HFFc6 (cell line): Measurements from ENCODE around the gene HCN2. TPM values are rescaled to one million over a fixed set of nuclear protein-coding genes. Genes with fewer than 3 reads are reported as not detected.

Experiments used
- DNase-seq: peaks from one replicate; pipeline ENCODE4 v3.0.0-alpha.2; 2018
- H3K27ac Mint-ChIP-seq: 2 replicates; pipeline ENCODE4 v1.8.0; 2020; ENCODE audit warnings: mild to moderate bottlenecking, mixed read lengths
- H3K27me3 Mint-ChIP-seq: 2 replicates; pipeline ENCODE4 v1.8.0; 2021; ENCODE audit warnings: mild to moderate bottlenecking, moderate library complexity, mixed read lengths; ENCODE audit not compliant: insufficient read depth
- H3K36me3 Mint-ChIP-seq: 2 replicates; pipeline ENCODE4 v1.8.0; 2021; ENCODE audit warnings: low read depth, mixed read lengths
- H3K4me1 Mint-ChIP-seq: 2 replicates; pipeline ENCODE4 v1.8.0; 2020; ENCODE audit warnings: low read depth, mixed read lengths
- H3K4me3 Mint-ChIP-seq: 2 replicates; pipeline ENCODE4 v1.8.0; 2020; ENCODE audit warnings: mild to moderate bottlenecking, moderate library complexity, mixed read lengths
- H3K9me3 Mint-ChIP-seq: 2 replicates; pipeline ENCODE4 v1.8.0; 2020; ENCODE audit warnings: mild to moderate bottlenecking, mixed read lengths
- total RNA-seq, 6 experiments: library from RNA; stranded (reverse); fragmentation: NEBNext Ultra II Directional; extraction: Animal tissue kit (Norgen Biotek cat#: 25700); gene quantifications; 2 replicates in 1 of 6; 3 replicates in 5 of 6; pipeline ENCODE4 v1.2.3, GENCODE V29; 2021
- TF ChIP-seq, protein P1 (sequence below): fragments of 200-600 bp; sonication (generic); IDR thresholded peaks from 2 replicates; pipeline ENCODE4 v1.5.0; 2021; ENCODE audit warnings: antibody characterized with exemption, mild to moderate bottlenecking

The HCN2 gene
- total RNA-seq, 6 experiments from 2014 or later: 2.8 to 3.6 (median 3.1) TPM

DNA sequence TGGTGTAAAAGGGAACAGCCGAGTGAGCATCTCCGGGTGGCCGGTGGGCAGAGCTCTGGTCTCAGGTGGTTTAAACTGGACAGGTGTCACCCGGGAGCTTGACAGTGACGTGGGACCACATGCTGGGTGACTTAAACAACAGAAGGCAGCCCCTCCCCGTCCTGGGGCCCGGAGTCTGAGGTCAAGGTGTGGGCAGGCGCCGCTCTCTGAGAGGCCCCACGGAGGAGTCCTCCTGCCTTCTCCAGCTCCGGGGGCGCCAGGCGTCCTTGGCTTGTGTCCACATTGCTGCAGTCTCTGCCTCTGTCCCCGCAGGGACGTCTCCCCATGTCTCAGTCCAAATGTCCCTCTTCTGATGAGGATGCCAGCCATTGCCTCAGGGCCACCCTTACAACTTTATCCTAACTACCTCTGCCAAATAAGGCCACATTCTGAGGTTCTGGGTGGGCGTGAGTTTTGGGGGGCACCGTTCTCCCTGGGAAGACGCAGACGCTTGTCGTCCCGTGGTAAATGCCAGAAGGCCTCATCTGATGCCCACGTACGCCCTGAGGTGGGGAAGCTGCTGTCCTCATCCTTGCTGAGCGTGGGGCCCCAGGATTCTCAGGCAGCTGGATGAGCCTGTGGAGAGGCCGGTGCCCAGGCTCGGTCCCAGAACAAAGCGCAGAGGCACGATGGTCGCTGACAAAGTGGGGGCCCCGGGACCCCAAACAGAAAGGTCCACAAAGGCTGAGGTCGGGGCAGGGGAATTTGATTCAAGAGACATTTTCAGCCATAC, 32.9 kb upstream of the HCN2 start:
- 0 out of 2 replicates have a peak, but pooled peaks cover 5% of the 10 kb centered on the region for H3K4me1 Mint-ChIP-seq
- DNase-seq: no peak
- no peaks in the 10 kb centered on the region for H3K36me3 Mint-ChIP-seq
- no peak overlapping the region for H3K27ac Mint-ChIP-seq
- H3K4me3 Mint-ChIP-seq: no peak overlapping the region
- H3K27me3 Mint-ChIP-seq: no peaks in the 10 kb centered on the region
- H3K9me3 Mint-ChIP-seq: no peaks in the 10 kb centered on the region
- TF ChIP-seq, protein P1, sequence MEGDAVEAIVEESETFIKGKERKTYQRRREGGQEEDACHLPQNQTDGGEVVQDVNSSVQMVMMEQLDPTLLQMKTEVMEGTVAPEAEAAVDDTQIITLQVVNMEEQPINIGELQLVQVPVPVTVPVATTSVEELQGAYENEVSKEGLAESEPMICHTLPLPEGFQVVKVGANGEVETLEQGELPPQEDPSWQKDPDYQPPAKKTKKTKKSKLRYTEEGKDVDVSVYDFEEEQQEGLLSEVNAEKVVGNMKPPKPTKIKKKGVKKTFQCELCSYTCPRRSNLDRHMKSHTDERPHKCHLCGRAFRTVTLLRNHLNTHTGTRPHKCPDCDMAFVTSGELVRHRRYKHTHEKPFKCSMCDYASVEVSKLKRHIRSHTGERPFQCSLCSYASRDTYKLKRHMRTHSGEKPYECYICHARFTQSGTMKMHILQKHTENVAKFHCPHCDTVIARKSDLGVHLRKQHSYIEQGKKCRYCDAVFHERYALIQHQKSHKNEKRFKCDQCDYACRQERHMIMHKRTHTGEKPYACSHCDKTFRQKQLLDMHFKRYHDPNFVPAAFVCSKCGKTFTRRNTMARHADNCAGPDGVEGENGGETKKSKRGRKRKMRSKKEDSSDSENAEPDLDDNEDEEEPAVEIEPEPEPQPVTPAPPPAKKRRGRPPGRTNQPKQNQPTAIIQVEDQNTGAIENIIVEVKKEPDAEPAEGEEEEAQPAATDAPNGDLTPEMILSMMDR: no peak

DNA sequence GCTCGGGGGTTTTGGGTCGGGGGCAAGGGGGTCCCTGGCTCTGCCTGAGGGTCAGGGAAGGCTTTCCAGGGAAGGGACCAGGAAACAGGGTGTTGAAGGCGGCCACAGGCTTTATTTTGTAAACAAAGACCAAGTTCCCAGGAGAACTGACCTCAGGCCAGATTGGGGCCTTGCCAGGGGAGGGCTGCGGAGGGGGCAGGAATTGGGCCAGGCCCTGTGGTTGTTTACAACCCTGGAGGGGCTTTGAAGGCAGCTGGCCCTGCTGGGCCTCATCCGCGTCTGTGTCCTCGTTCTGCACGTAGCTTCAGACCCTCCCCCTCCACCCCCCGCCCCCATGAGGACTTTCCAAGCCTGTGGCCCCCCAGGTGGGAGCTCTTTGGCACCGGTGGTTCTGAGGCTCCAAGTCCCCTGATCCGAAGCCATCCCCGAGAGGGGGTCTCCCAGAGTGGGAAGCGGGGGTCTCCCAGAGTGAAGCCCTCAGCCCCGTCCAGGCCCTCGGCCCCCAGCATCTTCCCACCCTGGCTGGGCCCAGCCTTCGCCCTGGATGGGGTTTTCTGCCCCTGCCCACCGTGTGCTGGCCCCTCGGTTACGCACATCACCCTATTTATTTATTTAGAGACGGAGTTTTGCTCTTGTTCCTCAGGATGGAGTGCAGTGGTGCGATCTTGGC, 30.8 kb upstream of the HCN2 start:
- Mint-ChIP-seq H3K27me3 (0 out of 2 replicates have a peak, but pooled peaks cover 1% of the 10 kb centered on the region), H3K4me1 (0 out of 2 replicates have a peak, but pooled peaks cover 5% of the 10 kb centered on the region), H3K4me3 (no peak overlapping the region), H3K36me3 (no peaks in the 10 kb centered on the region; the same call in 1 of the 2 replicates), H3K27ac (no peak overlapping the region), H3K9me3 (peaks cover 11% of the 10 kb centered on the region; the same call in 1 of the 2 replicates)
- TF ChIP-seq, protein P1: no peak
- DNase-seq: no peak

DNA sequence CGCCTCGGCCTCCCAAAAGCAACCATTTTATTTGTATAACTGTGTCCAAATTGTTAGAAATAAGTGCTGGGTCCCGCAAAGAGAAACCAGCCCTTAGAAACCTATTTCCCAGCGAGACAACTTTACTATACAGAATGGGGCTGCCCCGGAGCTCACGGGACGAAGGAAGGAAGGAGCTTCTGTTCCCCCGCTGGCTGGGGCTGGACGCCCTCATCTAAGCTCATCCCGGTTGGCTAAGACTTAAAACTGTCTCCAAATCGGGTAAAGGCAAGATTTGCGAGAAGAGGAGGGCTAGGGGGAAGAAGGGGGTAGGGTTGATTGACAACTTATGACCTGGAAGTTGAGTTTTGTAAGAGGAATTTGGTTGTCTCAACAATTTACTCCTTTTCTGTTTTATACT, 29.6 kb upstream of the HCN2 start:
- H3K4me3 Mint-ChIP-seq: no peak overlapping the region
- no peaks in the 10 kb centered on the region; the same call in 1 of the 2 replicates for H3K36me3 Mint-ChIP-seq
- H3K27ac Mint-ChIP-seq: no peak overlapping the region
- no peak for DNase-seq
- TF ChIP-seq, protein P1: no peak
- H3K27me3 Mint-ChIP-seq: 0 out of 2 replicates have a peak, but pooled peaks cover 1% of the 10 kb centered on the region
- H3K4me1 Mint-ChIP-seq: 0 out of 2 replicates have a peak, but pooled peaks cover 5% of the 10 kb centered on the region
- peaks cover 11% of the 10 kb centered on the region; the same call in 1 of the 2 replicates for H3K9me3 Mint-ChIP-seq

DNA sequence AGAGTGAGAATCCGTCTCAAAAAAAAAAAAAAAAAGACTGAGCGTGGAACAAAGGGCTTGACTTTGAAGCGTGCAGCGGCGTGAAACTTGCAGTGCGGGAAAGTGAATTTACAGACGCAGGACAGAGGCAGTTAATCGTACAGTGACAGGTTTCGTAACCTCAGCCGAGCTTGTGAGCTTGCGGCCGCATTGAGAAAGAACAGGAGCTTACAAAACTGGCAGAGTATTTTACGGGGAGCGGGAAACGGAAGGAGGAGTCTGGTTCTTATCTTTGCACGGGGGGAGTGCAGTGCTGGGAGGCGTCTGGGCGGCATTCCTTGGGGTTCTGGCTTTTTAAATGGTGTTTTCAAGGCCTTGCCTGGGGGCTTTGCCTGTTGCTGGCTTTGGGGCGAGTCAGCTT, 23.3 kb upstream of the HCN2 start:
- H3K27ac Mint-ChIP-seq: no peak overlapping the region
- H3K4me1 Mint-ChIP-seq: peaks cover 7% of the 10 kb centered on the region
- peaks cover 5% of the 10 kb centered on the region for H3K27me3 Mint-ChIP-seq
- TF ChIP-seq, protein P1: no peak
- H3K36me3 Mint-ChIP-seq: no peaks in the 10 kb centered on the region; the same call in 1 of the 2 replicates
- no peak overlapping the region; the same call in 1 of the 2 replicates for H3K4me3 Mint-ChIP-seq
- DNase-seq: no peak
- peaks cover 18% of the 10 kb centered on the region for H3K9me3 Mint-ChIP-seq

DNA sequence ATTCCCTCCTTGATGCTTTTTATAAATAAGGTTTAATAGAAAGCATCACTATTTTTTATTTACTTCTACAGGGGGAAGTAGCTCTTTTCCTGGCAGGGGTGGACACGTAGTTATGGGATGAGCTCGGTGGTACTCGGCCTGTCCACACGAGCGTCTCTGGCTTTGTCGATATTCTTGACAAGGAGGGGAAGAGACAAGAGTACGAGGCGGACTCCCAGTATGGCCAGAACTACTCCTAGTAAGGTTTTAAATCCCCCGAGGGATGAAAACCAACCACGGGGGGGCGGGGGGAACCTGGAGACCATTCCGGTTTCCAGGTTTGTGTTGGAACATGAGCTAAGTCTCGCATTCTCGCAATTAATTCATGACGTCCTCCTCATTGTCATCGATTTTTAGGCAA, 22.8 kb upstream of the HCN2 start:
- TF ChIP-seq, protein P1: no peak
- no peak overlapping the region for H3K4me3 Mint-ChIP-seq
- H3K27me3 Mint-ChIP-seq: peaks cover 5% of the 10 kb centered on the region
- H3K9me3 Mint-ChIP-seq: peaks cover 18% of the 10 kb centered on the region
- H3K36me3 Mint-ChIP-seq: no peaks in the 10 kb centered on the region; the same call in 1 of the 2 replicates
- peaks cover 10% of the 10 kb centered on the region for H3K4me1 Mint-ChIP-seq
- no peak overlapping the region for H3K27ac Mint-ChIP-seq
- DNase-seq: no peak
